ENCODE data around the gene NUP54. TPM values are rescaled to one million over a fixed set of nuclear protein-coding genes. Genes with fewer than 3 reads are reported as not detected.

NUP54 gene
- total and polyA plus RNA-seq, 2 donors from 2014 or later = 15.6 to 40.8 TPM

GRCh38 chr4:76179398-76180318 lies 31.5 kb upstream of the NUP54 start:
- Histone ChIP-seq H3K27ac (ENCODE audit: low read depth in 2 of 2, low read length in 2 of 2) (no peak overlapping the region), H3K27me3 (ENCODE audit: control insufficient read depth, insufficient read depth, low read length) (no peaks in the 10 kb centered on the region), H3K36me3 (ENCODE audit: control insufficient read depth in 2 of 3, insufficient read depth in 3 of 3, low read length in 3 of 3) (peaks cover 0 to 16% (median 10%) of the 10 kb centered on the region in 3 donors), H3K9ac (ENCODE audit: low read length in 3 of 3) (no peak overlapping the region), H3K4me1 (ENCODE audit: control insufficient read depth in 2 of 3, insufficient read depth in 2 of 3, low read depth in 1 of 3, low read length in 3 of 3) (no peaks in the 10 kb centered on the region), H3K4me3 (ENCODE audit: low read length in 3 of 3) (no peak overlapping the region), H3K9me3 (ENCODE audit: control insufficient read depth in 2 of 3, insufficient read depth in 1 of 3, low read length in 3 of 3) (no peaks in the 10 kb centered on the region)
- peak; percentile 94 for TF ChIP-seq CTCF (IDR thresholded peaks at IDR 0.05; ENCODE audit: borderline replicate concordance, extremely low read depth, insufficient read depth)
- intact Hi-C loops (cut with DNase I) = no loop called here
- FAIRE-seq = no peak
- DNase-seq = peak; percentile 82 to 90 (median 85)

- intact Hi-C loops (cut with DNase I) = no loop called here
- H3K4me1 ChIP-seq (ENCODE audit: control insufficient read depth in 2 of 3, insufficient read depth in 2 of 3, low read depth in 1 of 3, low read length in 3 of 3) = no peaks in the 10 kb centered on the region
- FAIRE-seq = no peak
- peaks cover 0 to 24% (median 20%) of the 10 kb centered on the region in 3 donors for H3K36me3 ChIP-seq (ENCODE audit: control insufficient read depth in 2 of 3, insufficient read depth in 3 of 3, low read length in 3 of 3)
- no peak overlapping the region for H3K27ac ChIP-seq (ENCODE audit: low read depth in 2 of 2, low read length in 2 of 2)
- H3K9me3 ChIP-seq (ENCODE audit: control insufficient read depth in 2 of 3, insufficient read depth in 1 of 3, low read length in 3 of 3) = no peaks in the 10 kb centered on the region
- no peak overlapping the region for H3K4me3 ChIP-seq (ENCODE audit: low read length in 3 of 3)
- no peak overlapping the region for H3K9ac ChIP-seq (ENCODE audit: low read length in 3 of 3)
- DNase-seq = no peak
- no peak for TF ChIP-seq CTCF (IDR thresholded peaks at IDR 0.05; ENCODE audit: borderline replicate concordance, extremely low read depth, insufficient read depth)
- no peaks in the 10 kb centered on the region for H3K27me3 ChIP-seq (ENCODE audit: control insufficient read depth, insufficient read depth, low read length)
Measured at GRCh38 chr4:76178296-76178695, 30.1 kb upstream of the NUP54 start.

GRCh38 chr4:76177709-76178108 lies 29.5 kb upstream of the NUP54 start:
- H3K36me3 ChIP-seq (ENCODE audit: control insufficient read depth in 2 of 3, insufficient read depth in 3 of 3, low read length in 3 of 3) = peaks cover 0 to 29% (median 24%) of the 10 kb centered on the region in 3 donors
- no peak overlapping the region for H3K4me3 ChIP-seq (ENCODE audit: low read length in 3 of 3)
- H3K27me3 ChIP-seq (ENCODE audit: control insufficient read depth, insufficient read depth, low read length) = no peaks in the 10 kb centered on the region
- TF ChIP-seq CTCF (IDR thresholded peaks at IDR 0.05; ENCODE audit: borderline replicate concordance, extremely low read depth, insufficient read depth) = no peak
- DNase-seq (no peak), FAIRE-seq (no peak)
- H3K9me3 ChIP-seq (ENCODE audit: control insufficient read depth in 2 of 3, insufficient read depth in 1 of 3, low read length in 3 of 3) = no peaks in the 10 kb centered on the region
- no peak overlapping the region for H3K9ac ChIP-seq (ENCODE audit: low read length in 3 of 3)
- H3K4me1 ChIP-seq (ENCODE audit: control insufficient read depth in 2 of 3, insufficient read depth in 2 of 3, low read depth in 1 of 3, low read length in 3 of 3) = no peaks in the 10 kb centered on the region
- no peak overlapping the region for H3K27ac ChIP-seq (ENCODE audit: low read depth in 2 of 2, low read length in 2 of 2)
- intact Hi-C loops (cut with DNase I) = no loop called here

Measured in kidney (tissue), 14 donors.